Muscle of back (tissue), 11 donors: ENCODE data around the gene CLSTN1. TPM values are rescaled to one million over a fixed set of nuclear protein-coding genes. Genes with fewer than 3 reads are reported as not detected.

ENCODE experiments used
- DNase-seq, 3 donors: peaks; one replicate each; pipeline versions ENCODE4 v3.0.0 to v3.0.0-alpha.2; 2013
- polyA plus RNA-seq, 10 donors: library from polyadenylated mRNA; unstranded; fragments of 120-200 nt; gene quantifications; one replicate each; pipeline ENCODE4 v1.2.1, GENCODE V29; 2013; ENCODE audit not compliant: insufficient read length in 10 of 10

CLSTN1 gene
- polyA plus RNA-seq, 10 donors = 60.4 to 98.9 (median 73.4) TPM

DNA sequence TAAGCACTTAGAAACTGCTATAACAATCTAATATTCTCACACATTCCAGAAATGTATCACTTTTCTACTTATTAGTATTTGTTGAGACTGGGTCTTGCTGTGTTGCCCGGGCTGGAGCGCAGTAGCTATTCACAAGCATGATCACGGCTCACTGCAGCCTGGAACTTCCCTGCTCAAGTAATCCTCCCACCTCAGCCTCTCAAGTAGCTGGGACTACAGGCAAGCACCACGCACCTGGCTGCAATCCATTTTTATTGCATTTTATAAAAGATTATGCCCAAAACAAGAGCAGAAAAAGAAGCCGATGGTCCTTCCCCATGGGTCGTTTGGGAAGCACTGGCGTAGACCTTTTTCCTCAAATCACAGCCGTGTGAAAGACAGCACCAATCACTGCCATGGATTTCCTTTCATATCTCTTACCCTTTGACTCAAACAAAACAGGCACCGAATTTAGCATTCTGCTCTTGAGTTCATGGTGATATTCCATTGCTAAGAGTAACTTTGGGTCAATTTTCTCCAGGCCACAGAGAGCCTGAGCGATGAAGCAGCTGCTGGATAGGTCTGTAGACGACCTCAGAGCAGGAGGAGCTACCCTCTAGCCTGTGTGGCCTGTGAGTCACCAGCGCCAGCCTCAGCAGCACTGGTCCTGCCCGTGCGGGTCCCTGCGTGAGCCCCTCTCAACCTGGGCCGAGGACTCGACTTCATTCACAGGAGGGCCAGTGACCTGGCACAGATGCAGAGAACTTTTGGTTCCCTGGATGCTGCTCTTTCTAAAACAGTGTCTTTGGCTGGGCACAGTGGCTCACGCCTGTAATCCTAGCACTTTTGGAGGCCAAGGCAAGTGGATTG is 91.4 kb downstream of the CLSTN1 start:
- no peak for DNase-seq

DNA sequence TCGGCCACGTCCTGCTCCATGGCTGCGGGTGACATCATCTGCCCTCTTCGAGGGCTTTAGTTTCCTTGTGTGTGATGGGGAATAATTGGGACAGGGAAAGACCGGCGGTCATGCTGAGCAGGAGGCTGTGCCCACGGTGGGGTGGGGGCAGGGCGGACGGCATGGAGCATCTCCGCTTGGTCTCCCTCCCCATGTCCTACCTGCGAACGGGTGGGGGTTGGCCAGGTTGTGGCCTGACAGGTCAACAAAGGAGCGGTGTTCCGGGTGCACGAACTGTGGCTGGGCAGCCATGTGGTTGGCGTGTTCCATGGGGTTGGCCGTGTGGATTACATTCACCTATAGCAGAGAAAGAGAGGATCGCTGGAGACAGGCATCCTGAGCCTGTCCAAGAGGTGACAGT is 92.2 kb downstream of the CLSTN1 start:
- no peak for DNase-seq

DNA sequence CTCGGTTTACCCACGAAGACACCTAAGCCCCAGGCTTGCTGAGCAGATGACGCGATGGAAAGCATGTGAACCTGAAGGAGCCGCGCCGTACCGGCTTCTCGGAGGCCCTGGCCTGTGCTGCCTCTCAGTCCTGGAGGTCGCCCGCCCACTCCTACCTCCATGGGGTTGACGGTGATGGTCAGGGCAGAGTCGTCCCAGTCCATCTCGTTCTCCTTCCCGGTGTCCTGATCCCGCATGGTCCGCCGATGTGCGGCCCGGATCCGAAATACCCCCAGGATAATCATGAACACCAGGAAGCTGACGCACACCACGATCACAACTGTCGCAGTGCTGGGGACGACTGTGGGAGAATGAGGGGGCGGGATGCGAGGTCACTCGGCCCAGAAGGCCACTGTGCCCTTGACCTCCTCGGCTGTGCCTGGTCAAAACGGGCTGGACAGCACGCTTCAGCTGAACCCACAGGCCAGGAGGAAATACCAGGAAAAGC is 92.7 kb downstream of the CLSTN1 start:
- DNase-seq = no peak

DNA sequence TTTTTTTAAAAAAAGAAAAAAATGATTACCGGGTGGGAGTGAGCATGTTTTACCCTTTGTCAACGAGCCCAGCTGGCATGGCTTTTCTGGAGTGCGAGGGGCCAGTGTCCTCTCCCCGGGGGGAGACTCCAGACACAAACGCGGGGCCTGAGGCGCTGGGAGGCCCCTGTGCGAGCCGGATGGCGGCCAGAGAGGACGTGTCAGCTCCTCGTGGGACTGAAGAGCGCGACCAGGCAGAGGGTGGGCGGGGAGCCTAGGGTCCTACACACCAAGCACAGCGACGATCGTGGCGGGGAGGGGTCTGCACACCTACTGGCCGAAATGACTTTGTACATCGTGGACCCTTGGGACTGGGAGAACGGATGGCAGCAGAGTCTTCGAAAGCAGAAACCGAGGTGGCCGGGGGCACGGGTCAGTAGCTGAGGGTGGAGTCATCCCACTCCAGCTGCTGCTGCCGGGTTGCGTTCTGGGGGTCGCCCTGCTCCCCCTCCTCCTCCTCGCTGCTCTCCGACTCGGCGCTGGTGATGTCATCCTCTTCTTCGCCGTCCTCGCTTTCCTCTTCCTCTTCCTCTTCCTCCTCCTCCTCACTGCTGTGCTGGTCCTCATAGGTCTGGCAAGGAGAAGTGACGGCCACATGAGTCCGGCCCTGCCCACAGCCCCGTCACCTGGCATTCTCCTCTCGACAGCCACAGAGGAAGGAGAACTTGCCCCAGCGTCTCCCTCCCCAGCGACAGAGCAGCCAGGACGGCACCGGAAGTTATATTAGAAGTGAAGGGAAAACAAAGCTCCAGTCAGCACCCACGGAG is 93.5 kb downstream of the CLSTN1 start:
- DNase-seq = peak in 1 of 3 donors; percentile 46

- no peak for DNase-seq
Observed at GRCh38 chr1:9729523-9729922, 94.2 kb downstream of the CLSTN1 start.

GRCh38 chr1:9728451-9729295 is 95.1 kb downstream of the CLSTN1 start:
- DNase-seq = no peak

DNA sequence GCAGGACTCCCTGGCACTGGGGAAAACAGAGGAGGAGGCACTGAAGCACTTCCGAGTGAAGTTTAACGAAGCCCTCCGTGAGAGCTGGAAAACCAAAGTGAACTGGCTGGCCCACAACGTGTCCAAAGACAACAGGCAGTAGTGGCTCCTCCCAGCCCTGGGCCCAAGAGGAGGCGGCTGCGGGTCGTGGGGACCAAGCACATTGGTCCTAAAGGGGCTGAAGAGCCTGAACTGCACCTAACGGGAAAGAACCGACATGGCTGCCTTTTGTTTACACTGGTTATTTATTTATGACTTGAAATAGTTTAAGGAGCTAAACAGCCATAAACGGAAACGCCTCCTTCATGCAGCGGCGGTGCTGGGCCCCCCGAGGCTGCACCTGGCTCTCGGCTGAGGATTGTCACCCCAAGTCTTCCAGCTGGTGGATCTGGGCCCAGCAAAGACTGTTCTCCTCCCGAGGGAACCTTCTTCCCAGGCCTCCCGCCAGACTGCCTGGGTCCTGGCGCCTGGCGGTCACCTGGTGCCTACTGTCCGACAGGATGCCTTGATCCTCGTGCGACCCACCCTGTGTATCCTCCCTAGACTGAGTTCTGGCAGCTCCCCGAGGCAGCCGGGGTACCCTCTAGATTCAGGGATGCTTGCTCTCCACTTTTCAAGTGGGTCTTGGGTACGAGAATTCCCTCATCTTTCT is 96.7 kb downstream of the CLSTN1 start:
- peak in 1 of 3 donors; percentile 30 for DNase-seq

GRCh38 chr1:9726406-9726805 is 97.4 kb downstream of the CLSTN1 start:
- no peak for DNase-seq

- peak in 1 of 3 donors; percentile 37 for DNase-seq
Observed at GRCh38 chr1:9724706-9725476, 98.9 kb downstream of the CLSTN1 start.

GRCh38 chr1:9723926-9724325 is 99.8 kb downstream of the CLSTN1 start:
- DNase-seq = no peak

GRCh38 chr1:9723068-9723805 is 100.5 kb downstream of the CLSTN1 start:
- DNase-seq = no peak

GRCh38 chr1:9722378-9722749 is 101.4 kb downstream of the CLSTN1 start:
- no peak for DNase-seq

DNA sequence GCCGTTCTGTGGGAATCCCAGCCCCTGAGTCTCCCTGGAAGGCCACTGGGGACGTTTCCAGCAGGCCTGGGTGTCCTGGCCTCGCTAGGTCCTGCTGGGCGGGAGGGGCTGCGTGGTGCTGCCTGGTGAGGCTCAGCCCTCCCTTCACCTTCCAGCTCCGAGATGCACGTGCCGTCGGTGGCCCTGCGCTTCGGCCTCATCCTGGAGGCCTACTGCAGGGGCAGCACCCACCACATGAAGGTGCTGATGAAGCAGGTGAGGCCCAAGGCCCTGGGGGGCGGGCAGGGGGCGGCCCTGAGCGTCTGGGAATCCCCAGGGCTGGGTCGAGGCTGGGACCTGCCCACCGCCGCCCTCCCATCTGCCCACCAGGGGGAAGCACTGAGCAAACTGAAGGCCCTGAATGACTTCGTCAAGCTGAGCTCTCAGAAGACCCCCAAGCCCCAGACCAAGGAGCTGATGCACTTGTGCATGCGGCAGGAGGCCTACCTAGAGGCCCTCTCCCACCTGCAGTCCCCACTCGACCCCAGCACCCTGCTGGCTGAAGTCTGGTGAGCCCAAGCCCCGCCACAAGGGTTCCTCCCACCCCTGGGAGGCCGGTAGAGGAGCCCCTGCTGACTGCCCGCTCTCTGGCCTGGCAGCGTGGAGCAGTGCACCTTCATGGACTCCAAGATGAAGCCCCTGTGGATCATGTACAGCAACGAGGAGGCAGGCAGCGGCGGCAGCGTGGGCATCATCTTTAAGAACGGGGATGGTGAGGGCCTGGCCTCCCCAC is 102.0 kb downstream of the CLSTN1 start:
- no peak for DNase-seq

DNA sequence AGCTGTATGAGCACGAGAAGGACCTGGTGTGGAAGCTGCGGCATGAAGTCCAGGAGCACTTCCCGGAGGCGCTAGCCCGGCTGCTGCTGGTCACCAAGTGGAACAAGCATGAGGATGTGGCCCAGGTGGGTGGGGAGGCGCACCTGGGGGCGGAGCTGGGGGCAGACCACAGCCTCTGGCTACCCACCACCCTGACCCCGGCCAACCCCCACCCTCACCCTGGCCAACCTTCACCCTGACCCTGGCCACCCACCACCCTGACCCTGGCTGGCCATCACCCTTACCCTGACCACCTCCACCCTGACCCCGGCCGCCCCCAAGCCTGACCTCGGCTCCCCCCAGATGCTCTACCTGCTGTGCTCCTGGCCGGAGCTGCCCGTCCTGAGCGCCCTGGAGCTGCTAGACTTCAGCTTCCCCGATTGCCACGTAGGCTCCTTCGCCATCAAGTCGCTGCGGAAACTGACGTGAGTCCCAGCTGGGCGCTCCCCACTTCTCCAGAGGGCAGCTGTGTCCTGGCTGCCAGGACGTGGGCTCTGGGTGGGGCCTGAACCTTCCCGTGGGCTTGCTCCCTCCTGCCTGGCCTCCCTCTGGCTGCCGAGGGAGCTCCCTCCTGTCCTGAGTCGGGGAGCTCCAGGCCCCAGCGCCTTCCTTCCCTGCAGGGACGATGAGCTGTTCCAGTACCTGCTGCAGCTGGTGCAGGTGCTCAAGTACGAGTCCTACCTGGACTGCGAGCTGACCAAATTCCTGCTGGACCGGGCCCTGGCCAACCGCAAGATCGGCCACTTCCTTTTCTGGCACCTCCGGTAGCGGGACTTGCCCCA is 102.8 kb downstream of the CLSTN1 start:
- no peak for DNase-seq

GRCh38 chr1:9719978-9720722 is 103.6 kb downstream of the CLSTN1 start:
- DNase-seq = no peak

- DNase-seq = no peak
Observed at GRCh38 chr1:9718006-9718680, 105.6 kb downstream of the CLSTN1 start.
